Mesenchymal stem cell (in vitro differentiated cells and primary cell): Measurements from ENCODE around the gene GATA6.

Experiments used
- DNase-seq: peaks from one replicate; pipeline ENCODE4 v3.0.0-alpha.2; 2013
- H2AFZ ChIP-seq: one replicate; pipeline ENCODE4 v1.6.1; 2013; ENCODE audit warnings: low read depth, mild to moderate bottlenecking, control low read depth, inconsistent platforms, low read length, moderate library complexity
- H2AK5ac ChIP-seq: 2 replicates; pipeline ENCODE4 v1.6.1; 2013; ENCODE audit warnings: low read length, moderate library complexity, mild to moderate bottlenecking, inconsistent platforms; ENCODE audit not compliant: severe bottlenecking
- H2BK120ac ChIP-seq: one replicate; pipeline ENCODE4 v1.6.1; 2013; ENCODE audit warnings: low read depth, mild to moderate bottlenecking, inconsistent platforms, low read length, moderate library complexity
- H2BK12ac ChIP-seq, 2 experiments: one replicate each; pipeline ENCODE4 v1.6.1; 2013; ENCODE audit warnings: inconsistent platforms in 2 of 2, low read length in 2 of 2, mild to moderate bottlenecking in 2 of 2, moderate library complexity in 2 of 2, control low read depth in 1 of 2
- H2BK15ac ChIP-seq: one replicate; pipeline ENCODE4 v1.6.1; 2013; ENCODE audit warnings: mild to moderate bottlenecking, low read depth, inconsistent platforms; ENCODE audit not compliant: poor library complexity, severe bottlenecking
- H2BK5ac ChIP-seq: 2 replicates; pipeline ENCODE4 v1.6.1; 2013; ENCODE audit warnings: low read depth, mild to moderate bottlenecking, low read length, control low read depth, inconsistent platforms; ENCODE audit not compliant: poor library complexity, severe bottlenecking
- H3K14ac ChIP-seq, 2 experiments: one replicate each; pipeline ENCODE4 v1.6.1; 2013; ENCODE audit warnings: inconsistent platforms in 2 of 2, low read length in 2 of 2, control low read depth in 1 of 2, mild to moderate bottlenecking in 1 of 2, moderate library complexity in 1 of 2
- H3K18ac ChIP-seq, 2 experiments: one replicate each; pipeline ENCODE4 v1.6.1; 2013; ENCODE audit warnings: inconsistent platforms in 2 of 2, low read length in 2 of 2, control low read depth in 1 of 2, low read depth in 1 of 2, mild to moderate bottlenecking in 1 of 2
- H3K23ac ChIP-seq, 2 experiments: one replicate each; pipeline ENCODE4 v1.6.1; 2013; ENCODE audit warnings: inconsistent platforms in 2 of 2, low read length in 2 of 2, mild to moderate bottlenecking in 2 of 2, moderate library complexity in 2 of 2, control low read depth in 1 of 2
- H3K27ac ChIP-seq: 2 replicates; pipeline ENCODE4 v1.5.1; 2013; ENCODE audit warnings: mild to moderate bottlenecking, moderate library complexity, low read length, control low read depth, inconsistent platforms; ENCODE audit not compliant: poor library complexity, severe bottlenecking
- H3K27me3 ChIP-seq, 2 experiments: 2 replicates each; pipeline versions ENCODE4 v1.6.1 to v1.7.0; 2013; ENCODE audit warnings: low read length in 2 of 2, mild to moderate bottlenecking in 2 of 2, moderate library complexity in 2 of 2, control low read depth in 1 of 2, inconsistent platforms in 1 of 2; ENCODE audit not compliant: control insufficient read depth in 1 of 2, insufficient read depth in 1 of 2
- H3K36me3 ChIP-seq, 2 experiments: 2 replicates each; pipeline versions ENCODE4 v1.6.1 to v1.7.0; 2013; ENCODE audit warnings: low read length in 2 of 2, control low read depth in 1 of 2, inconsistent platforms in 1 of 2, low read depth in 1 of 2, mild to moderate bottlenecking in 1 of 2; ENCODE audit not compliant: insufficient read depth in 2 of 2, control insufficient read depth in 1 of 2
- H3K4ac ChIP-seq, 2 experiments: one replicate each; pipeline ENCODE4 v1.6.1; 2013; ENCODE audit warnings: inconsistent platforms in 2 of 2, low read length in 2 of 2, mild to moderate bottlenecking in 2 of 2, moderate library complexity in 2 of 2, control low read depth in 1 of 2, low read depth in 1 of 2
- H3K4me1 ChIP-seq: 2 replicates; pipeline ENCODE4 v1.6.1; 2013; ENCODE audit warnings: low read depth, low read length, control low read depth; ENCODE audit not compliant: control insufficient read depth, insufficient read depth
- H3K4me2 ChIP-seq: 2 replicates; pipeline ENCODE4 v1.6.1; 2013; ENCODE audit warnings: low read length, mild to moderate bottlenecking, inconsistent platforms; ENCODE audit not compliant: poor library complexity, severe bottlenecking
- H3K4me3 ChIP-seq, 2 experiments: 2 replicates each; pipeline versions ENCODE4 v1.5.1 to v1.7.0; 2013; ENCODE audit warnings: low read length in 2 of 2, mild to moderate bottlenecking in 2 of 2, control low read depth in 1 of 2, low read depth in 1 of 2; ENCODE audit not compliant: insufficient read depth in 1 of 2
- H3K79me1 ChIP-seq: replicated peaks from 2 replicates; pipeline ENCODE4 v1.6.1; 2013; ENCODE audit warnings: mild to moderate bottlenecking, control low read depth, low read length, inconsistent platforms; ENCODE audit not compliant: poor library complexity, severe bottlenecking
- H3K9ac ChIP-seq: 2 replicates; pipeline ENCODE4 v1.7.0; 2013; ENCODE audit warnings: mild to moderate bottlenecking, low read length, moderate library complexity
- H3K9me3 ChIP-seq: 2 replicates; pipeline ENCODE4 v1.7.0; 2013; ENCODE audit warnings: mild to moderate bottlenecking, low read length; ENCODE audit not compliant: control insufficient read depth
- H4K8ac ChIP-seq: one replicate; pipeline ENCODE4 v1.6.1; 2013; ENCODE audit warnings: inconsistent platforms, mild to moderate bottlenecking, low read length, moderate library complexity
- H4K91ac ChIP-seq: one replicate; pipeline ENCODE4 v1.6.1; 2013; ENCODE audit warnings: mild to moderate bottlenecking, low read length, inconsistent platforms
- WGBS: methylation state at CpG from one replicate; pipeline ENCODE4 v1.1.7; 2013; ENCODE audit warnings: mixed read lengths; 5-methylcytosine and 5-hydroxymethylcytosine counted together

Gene GATA6

DNA sequence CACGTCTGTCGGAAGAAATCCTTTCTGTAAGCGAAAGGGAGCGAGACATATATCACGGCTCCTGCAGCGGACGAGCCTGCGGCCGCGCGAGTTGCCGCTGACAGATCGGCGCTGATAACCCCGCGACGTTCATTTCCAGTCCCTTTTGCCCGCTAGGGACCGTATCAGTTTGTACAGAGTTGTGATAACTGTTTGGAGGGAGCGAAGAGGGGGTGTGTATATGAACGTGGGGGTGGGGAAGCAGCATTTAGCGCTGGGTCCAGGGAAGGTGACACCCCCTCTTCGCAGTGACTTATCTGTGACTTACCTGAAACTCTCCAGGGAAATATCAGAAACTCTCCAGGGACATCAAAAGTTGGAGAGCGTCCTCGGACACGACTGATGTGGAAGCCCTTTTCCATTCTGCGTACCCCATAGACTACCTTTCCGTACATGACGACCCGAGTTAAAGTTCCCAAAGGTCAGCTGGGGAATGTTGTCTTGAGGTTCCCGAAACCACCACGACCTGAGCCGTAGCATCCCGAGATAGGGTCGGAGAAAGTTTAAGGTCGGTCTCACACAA is 948 bp upstream of the GATA6 start:
- no peaks in the 10 kb centered on the region for H3K79me1 ChIP-seq
- WGBS, result under 1% methylated on average over 28 of the region's 36 CpGs
- no peak overlapping the region for H2AK5ac ChIP-seq
- H3K23ac ChIP-seq, result no peak overlapping the region
- no peak overlapping the region for H3K18ac ChIP-seq
- H3K4me2 ChIP-seq, result peak overlapping the region; percentile 50
- H2BK15ac ChIP-seq, result no peak overlapping the region
- no peak overlapping the region for H4K91ac ChIP-seq
- no peak overlapping the region for H3K27ac ChIP-seq
- no peak overlapping the region for H3K4ac ChIP-seq
- no peak overlapping the region for H2AFZ ChIP-seq
- peak; percentile 53 for DNase-seq
- H3K36me3 ChIP-seq, result peaks cover 0 to 3% of the 10 kb centered on the region in 2 experiments
- no peak overlapping the region for H2BK5ac ChIP-seq
- H4K8ac ChIP-seq, result no peak overlapping the region
- no peak overlapping the region for H2BK120ac ChIP-seq
- H3K9ac ChIP-seq, result peak overlapping the region; percentile 54
- no peaks in the 10 kb centered on the region for H3K9me3 ChIP-seq
- peaks cover 50 to 68% of the 10 kb centered on the region in 2 experiments for H3K27me3 ChIP-seq
- peaks cover 53% of the 10 kb centered on the region for H3K4me1 ChIP-seq
- H3K4me3 ChIP-seq, result peak overlapping the region in 1 of 2 experiments; percentile 95
- H3K14ac ChIP-seq, result no peak overlapping the region
- no peak overlapping the region for H2BK12ac ChIP-seq

DNA sequence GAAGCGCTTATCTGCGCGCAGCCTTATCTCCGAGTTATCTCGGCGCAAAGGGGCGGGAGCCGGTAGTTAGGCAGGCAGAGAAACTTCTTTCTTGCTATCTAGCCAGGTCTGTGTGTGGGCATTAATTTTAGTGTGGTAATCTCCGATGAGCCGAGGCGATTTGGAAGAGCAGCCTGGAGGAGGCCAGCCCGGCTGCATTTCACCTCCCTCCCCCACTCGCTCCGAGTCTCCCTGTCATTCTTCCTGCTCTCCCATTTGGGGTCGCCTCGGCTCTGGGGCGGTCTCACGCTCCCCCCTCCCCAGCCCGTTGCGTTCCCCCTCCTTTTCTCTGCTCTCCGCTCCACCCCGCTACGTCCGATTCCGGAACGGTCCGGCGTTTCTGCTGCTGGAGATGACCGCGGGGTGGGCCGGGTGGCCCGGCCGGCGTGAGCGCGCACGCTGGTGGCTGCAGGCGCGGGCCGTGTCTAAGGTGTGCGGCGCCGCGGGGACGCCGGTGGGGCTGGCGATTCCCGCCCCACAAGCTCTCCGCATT is 566 bp downstream of the GATA6 start:
- Histone ChIP-seq H3K4me3 (peak overlapping the region; percentile 72 to 95), H3K4me1 (peaks cover 50% of the 10 kb centered on the region), H2AK5ac (no peak overlapping the region), H3K4me2 (peak overlapping the region; percentile 89), H3K23ac (peak overlapping the region in 1 of 2 experiments; percentile 97), H3K27ac (peak overlapping the region; percentile 17), H3K27me3 (peaks cover 35 to 68% of the 10 kb centered on the region in 2 experiments), H2BK15ac (peak overlapping the region; percentile 86), H3K14ac (no peak overlapping the region), H3K79me1 (peaks cover 2% of the 10 kb centered on the region), H3K18ac (peak overlapping the region; percentile 59 to 93), H3K4ac (peak overlapping the region; percentile 5 to 78), H4K91ac (peak overlapping the region; percentile 84), H3K9me3 (no peaks in the 10 kb centered on the region), H2BK120ac (peak overlapping the region; percentile 68), H3K9ac (peak overlapping the region; percentile 92), H2BK5ac (peak overlapping the region; percentile 69), H3K36me3 (peaks cover 0 to 3% of the 10 kb centered on the region in 2 experiments), H2AFZ (peak overlapping the region; percentile 42), H2BK12ac (peak overlapping the region; percentile 6 to 40), H4K8ac (peak overlapping the region; percentile 79)
- WGBS, result under 1% methylated on average over 48 of the region's 49 CpGs
- no peak for DNase-seq

DNA sequence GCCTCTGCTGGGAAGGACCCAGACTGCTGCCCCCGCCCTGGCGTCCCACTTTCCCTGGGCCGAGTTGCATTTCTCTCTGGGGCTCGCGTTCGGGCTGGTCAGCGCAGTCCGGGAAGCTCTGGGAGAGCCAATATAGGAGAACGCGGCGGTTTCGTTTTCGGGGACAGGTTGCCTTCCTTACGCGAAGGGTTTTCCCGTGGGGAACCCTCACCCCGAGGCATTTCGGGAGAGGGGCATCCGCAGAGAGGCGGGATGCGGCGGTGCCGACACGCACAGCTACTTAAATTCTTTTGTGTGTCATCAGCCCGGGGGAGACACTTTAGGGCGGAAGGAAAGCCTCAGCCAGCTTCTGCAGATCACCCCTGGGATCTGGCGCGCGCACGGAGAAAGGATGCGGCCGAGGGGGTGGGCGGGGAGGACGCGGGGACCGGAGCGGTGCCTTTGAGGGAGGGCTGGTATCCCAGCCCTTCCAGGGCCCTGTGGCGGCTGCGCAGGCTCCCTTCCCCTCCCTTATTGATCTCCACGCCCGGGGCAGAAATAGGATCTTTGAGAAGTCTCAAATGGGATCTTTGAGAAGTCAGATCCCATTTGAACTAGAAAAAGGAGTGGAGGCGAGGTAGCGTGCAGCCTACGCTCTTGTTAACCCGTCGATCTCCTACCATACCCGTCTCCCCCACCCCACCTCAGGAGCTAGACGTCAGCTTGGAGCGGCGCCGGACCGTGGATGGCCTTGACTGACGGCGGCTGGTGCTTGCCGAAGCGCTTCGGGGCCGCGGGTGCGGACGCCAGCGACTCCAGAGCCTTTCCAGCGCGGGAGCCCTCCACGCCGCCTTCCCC is 1.2 kb downstream of the GATA6 start:
- Histone ChIP-seq H2AFZ (peak overlapping the region; percentile 29), H2AK5ac (no peak overlapping the region), H2BK15ac (peak overlapping the region; percentile 97), H2BK5ac (no peak overlapping the region), H4K91ac (peak overlapping the region; percentile 84), H2BK120ac (peak overlapping the region; percentile 83), H3K9me3 (no peaks in the 10 kb centered on the region), H3K4me1 (peaks cover 46% of the 10 kb centered on the region), H3K14ac (peak overlapping the region in 1 of 2 experiments; percentile 87), H3K36me3 (peaks cover 0 to 3% of the 10 kb centered on the region in 2 experiments), H3K9ac (peak overlapping the region; percentile 92), H3K4ac (peak overlapping the region; percentile 5 to 90), H3K27ac (no peak overlapping the region), H3K27me3 (peaks cover 30 to 68% of the 10 kb centered on the region in 2 experiments), H3K4me3 (peak overlapping the region; percentile 72 to 95), H3K23ac (peak overlapping the region; percentile 49 to 98), H3K18ac (peak overlapping the region; percentile 59 to 93), H3K4me2 (peak overlapping the region; percentile 89), H3K79me1 (peaks cover 2% of the 10 kb centered on the region), H4K8ac (peak overlapping the region; percentile 81), H2BK12ac (peak overlapping the region in 1 of 2 experiments; percentile 51)
- WGBS, result under 1% methylated on average over 36 of the region's 66 CpGs
- peak; percentile 89 for DNase-seq
